GM12878 (cell line): ENCODE data around the gene EXOC1L. TPM values are rescaled to one million over a fixed set of nuclear protein-coding genes. Genes with fewer than 3 reads are reported as not detected.
A peak's percentile ranks its signal among the peaks of the same experiment; 100 is the strongest.

Source experiments
- ATAC-seq: fragments of 200-7000 bp; cut with Tn5 transposase; 3 replicates; pipeline ENCODE4 v1.9.1; 2020; ENCODE audit warnings: mild to moderate bottlenecking, moderate library complexity
- Bru-seq: library from RNA; stranded (reverse); fragments of 400-500 nt; gene quantifications from one replicate; lab custom pipeline; 2021; lab: Mats Ljungman, UMichigan
- BruChase-seq, 2 experiments: library from RNA; stranded (reverse); fragments of 400-500 nt; gene quantifications; one replicate each; lab custom pipeline; 2021; lab: Mats Ljungman, UMichigan
- BruUV-seq: library from RNA; stranded (reverse); fragments of 400-500 nt; replicated peaks from 2 replicates; lab custom pipeline; 2021; lab: Mats Ljungman, UMichigan
- CTCF ChIA-PET: fragments of 300-600 bp; sonication (Branson Sonifier 250); formaldehyde crosslinking; extraction: SDS; loops from one replicate; lab custom pipeline; 2021; ENCODE audit warnings: inconsistent platforms; lab: Yijun Ruan, JAX
- POLR2A ChIA-PET: fragments of 350-600 bp; formaldehyde crosslinking; extraction: SDS; loops from one replicate; lab custom pipeline; 2021; ENCODE audit warnings: inconsistent platforms; lab: Charles Lee
- RAD21 ChIA-PET: fragments of 300-600 bp; sonication (Branson Sonifier 250); formaldehyde crosslinking; loops from one replicate; lab custom pipeline; 2023; ENCODE audit warnings: antibody characterized with exemption; ENCODE audit not compliant: unreplicated experiment; lab: Charles Lee
- SMC1A ChIA-PET: fragments of 300-600 bp; sonication (Branson Sonifier 250); formaldehyde crosslinking; loops from one replicate; lab custom pipeline; 2023; ENCODE audit not compliant: unreplicated experiment, uncharacterized antibody; lab: Charles Lee
- DNase-seq: peaks from one replicate; pipeline ENCODE4 v3.0.0-alpha.2; 2011; ENCODE audit warnings: low read depth, low spot score
- FAIRE-seq: peaks from 3 replicates; lab custom pipeline; 2011; peaks lifted over from hg19 to GRCh38; lab: Jason Lieb, UNC
- H2AFZ ChIP-seq: 2 replicates; pipeline ENCODE4 v1.6.0; 2011; ENCODE audit warnings: low read depth, low read length, control low read depth; ENCODE audit not compliant: control insufficient read depth
- H3K27ac ChIP-seq: 2 replicates; pipeline ENCODE4 v1.5.1; 2011; ENCODE audit warnings: control low read depth; ENCODE audit not compliant: control insufficient read depth, insufficient read depth
- H3K27me3 ChIP-seq, 2 experiments: replicated peaks in 1 of 2; 2 replicates each; pipeline versions ENCODE4 v1.6.0 to v1.6.1; 2011; ENCODE audit warnings: low read length in 1 of 2; ENCODE audit not compliant: control insufficient read depth in 2 of 2, insufficient read depth in 2 of 2
- H3K36me3 ChIP-seq, 2 experiments: 2 replicates each; pipeline ENCODE4 v1.5.1; 2011; ENCODE audit warnings: low read length in 1 of 2; ENCODE audit not compliant: control insufficient read depth in 2 of 2, insufficient read depth in 2 of 2
- H3K4me1 ChIP-seq: 2 replicates; pipeline ENCODE4 v1.6.1; 2011; ENCODE audit warnings: mild to moderate bottlenecking, low read length, moderate library complexity, mixed read lengths; ENCODE audit not compliant: control insufficient read depth, insufficient read depth
- H3K4me2 ChIP-seq: 2 replicates; pipeline ENCODE4 v1.6.0; 2011; ENCODE audit warnings: control low read depth; ENCODE audit not compliant: control insufficient read depth, insufficient read depth
- H3K4me3 ChIP-seq: fragments of 200-600 bp; sonication (generic); 2 replicates; pipeline ENCODE4 v1.5.1; 2016
- H3K79me2 ChIP-seq: 2 replicates; pipeline ENCODE4 v1.6.0; 2011; ENCODE audit warnings: low read length; ENCODE audit not compliant: control insufficient read depth, insufficient read depth
- H3K9ac ChIP-seq: 2 replicates; pipeline ENCODE4 v1.8.0; 2011; ENCODE audit warnings: low read length, control low read depth, mixed read lengths; ENCODE audit not compliant: control insufficient read depth, insufficient read depth
- H3K9me3 ChIP-seq: replicated peaks from 3 replicates; pipeline ENCODE4 v1.5.1; 2011; ENCODE audit warnings: mild to moderate bottlenecking, low read length; ENCODE audit not compliant: control insufficient read depth, insufficient read depth
- H4K20me1 ChIP-seq: 2 replicates; pipeline ENCODE4 v1.6.0; 2011; ENCODE audit not compliant: control insufficient read depth, insufficient read depth
- BHLHE40 ChIP-seq, 2 experiments: fragments of 450-650 bp in 1 of 2; IDR thresholded peaks; 2 replicates each; pipeline ENCODE4 v1.6.1; 2011 to 2017; ENCODE audit warnings: low read depth in 2 of 2, borderline replicate concordance in 1 of 2, improper control_type of control experiment in 1 of 2, low read length in 1 of 2, mild to moderate bottlenecking in 1 of 2
- EED ChIP-seq: sonication (generic); IDR thresholded peaks from 2 replicates; pipeline ENCODE4 v1.6.1; 2016; ENCODE audit warnings: antibody characterized with exemption, low read depth
- HDAC6 ChIP-seq: fragments of 200-600 bp; sonication (generic); IDR thresholded peaks from one replicate; pipeline ENCODE4 v1.8.0; 2017; ENCODE audit warnings: antibody characterized with exemption; ENCODE audit not compliant: unreplicated experiment
- NR2C1 ChIP-seq: fragments of 450-650 bp; IDR thresholded peaks from 2 replicates; pipeline ENCODE4 v1.6.1; 2017; ENCODE audit warnings: antibody characterized with exemption, mild to moderate bottlenecking, moderate library complexity
- PML ChIP-seq: IDR thresholded peaks from 2 replicates; pipeline ENCODE4 v1.6.1; 2012; ENCODE audit warnings: low read length, inconsistent platforms
- ZNF24 ChIP-seq: fragments of 450-650 bp; IDR thresholded peaks from 2 replicates; pipeline ENCODE4 v1.6.1; 2017; ENCODE audit warnings: antibody characterized with exemption, mild to moderate bottlenecking
- WGBS: methylation state at CpG from one replicate; pipeline ENCODE4 v1.1.6; 2016; ENCODE audit warnings: low lambda C conversion rate; ENCODE audit not compliant: insufficient replicate concordance, insufficient coverage; ENCODE audit errors: missing lambda C conversion rate; 5-methylcytosine and 5-hydroxymethylcytosine counted together
- in situ Hi-C: fragments of 300-500 bp; cut with MboI; formaldehyde crosslinking; loops from 9 replicates; pipeline ENCODE4 v1.14.3; 2018; ENCODE audit warnings: mixed read lengths
- intact Hi-C: fragments of 100-400 bp; cut with micrococcal nuclease; formaldehyde crosslinking; loops from one replicate; pipeline ENCODE4 v1.14.2; 2022; ENCODE audit not compliant: unreplicated experiment
- long read RNA-seq, 2 experiments: library from polyadenylated mRNA; unstranded; transcript quantifications; one replicate each; pipeline ENCODE4 v2.0.0, GENCODE V29; 2019 to 2020
- polyA minus RNA-seq, 3 experiments: library from RNA; depleted of rRNA, polyadenylated mRNA; stranded (reverse); fragments of >200 nt; gene quantifications; 2 replicates each; pipeline ENCODE4 v1.2.3, GENCODE V29; 2011
- polyA plus RNA-seq, 11 experiments: library from polyadenylated mRNA; depleted of rRNA in 4 of 11; unstranded in 6 of 11; stranded (reverse) in 5 of 11; fragments of >200 nt; fragmentation: Nextera tagmentation in 4 of 11; fragmentation: Illumina TruSeq in 1 of 11; extraction: Ambion mirVana in 4 of 11; extraction: Trizol in 1 of 11; gene quantifications; 1 replicate in 1 of 11; 2 replicates in 10 of 11; pipeline versions ENCODE4 v1.2.1 to v1.2.3, GENCODE V29; 2011 to 2016; ENCODE audit warnings: inconsistent platforms in 2 of 11, missing spikeins in 2 of 11, low read depth in 1 of 11
- total RNA-seq, 4 experiments: library from RNA; depleted of rRNA in 3 of 4; stranded (reverse); fragments of >200 nt in 3 of 4; fragmentation: Illumina TruSeq in 1 of 4; extraction: Trizol in 1 of 4; gene quantifications; 2 replicates each; pipeline versions ENCODE4 v1.2.1 to v1.2.3, GENCODE V29; 2013 to 2021
- TF ChIP-seq, protein P1 (sequence below): fragments of 450-650 bp; IDR thresholded peaks from 2 replicates; pipeline ENCODE4 v1.6.1; 2017; ENCODE audit warnings: borderline replicate concordance

The EXOC1L gene, protein sequence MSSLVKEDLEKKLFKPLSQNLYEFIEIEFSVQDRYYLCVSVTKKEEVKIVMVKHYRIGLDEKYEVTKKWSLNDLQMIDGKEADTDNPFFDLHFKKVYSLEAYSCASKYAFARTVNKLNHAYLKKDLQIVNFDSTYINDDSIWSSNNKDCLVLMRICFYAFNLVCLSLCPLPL
- not detected in 2 replicates for total RNA-seq (2013; cell fraction: nucleolus; rRNA removed)
- total RNA-seq (2014; rRNA removed), result not detected in 2 replicates
- not detected in 2 replicates for total RNA-seq (2014; rRNA removed; fragmentation: Illumina TruSeq; extraction: Trizol)
- not detected in 2 replicates for total RNA-seq (2021)
- polyA plus RNA-seq (2011; ENCODE audit: low read depth), result not detected
- not detected in 2 replicates for polyA plus RNA-seq (2011; rRNA removed)
- not detected in 2 replicates for polyA plus RNA-seq (2011; cell fraction: cytosol; rRNA removed)
- not detected in 2 replicates for polyA plus RNA-seq (2011; cell fraction: nucleus; rRNA removed)
- polyA plus RNA-seq (2012), result not detected in 2 replicates
- polyA plus RNA-seq (2014; fragmentation: Illumina TruSeq; extraction: Trizol), result not detected in 2 replicates
- polyA plus RNA-seq (2014; fragmentation: Nextera tagmentation; extraction: Ambion mirVana), result not detected
- not detected in 2 replicates for polyA plus RNA-seq (2014; rRNA removed)
- not detected for polyA plus RNA-seq (2016; fragmentation: Nextera tagmentation; extraction: Ambion mirVana)
- not detected in 2 replicates for polyA minus RNA-seq (2011; rRNA and poly(A)+ RNA removed)
- not detected in 2 replicates for polyA minus RNA-seq (2011; cell fraction: cytosol; rRNA and poly(A)+ RNA removed)
- not detected in 2 replicates for polyA minus RNA-seq (2011; cell fraction: nucleus; rRNA and poly(A)+ RNA removed)
- not detected for Bru-seq, nascent RNA
- not detected for BruChase-seq, experiment 1, labeled RNA remaining after a 6-hour chase
- not detected for BruChase-seq, experiment 2, labeled RNA remaining after a 2-hour chase
- long read RNA-seq, experiment 1, result 0 reads
- long read RNA-seq, experiment 2, result 0 reads

DNA sequence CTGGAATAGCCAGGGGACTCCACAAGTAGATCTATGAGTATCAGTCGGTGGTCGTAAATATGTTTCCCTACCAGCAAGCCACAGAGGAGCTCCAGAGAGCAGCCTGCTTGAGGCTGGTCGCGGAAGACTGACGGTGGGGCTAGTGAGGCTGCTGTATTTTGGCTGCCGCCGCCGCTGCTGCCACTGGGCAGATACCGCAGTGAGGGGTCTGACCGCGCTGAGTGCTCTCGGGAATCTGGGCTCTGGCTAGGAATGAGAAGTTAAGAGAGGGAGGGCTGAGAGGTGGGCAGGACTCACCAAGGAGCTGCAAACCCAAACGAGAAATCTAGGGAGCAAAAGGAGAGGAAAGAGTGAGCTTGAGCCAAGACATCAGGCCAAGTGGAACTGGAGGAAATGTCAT, at the start of gene EXOC1L:
Gene EXOC1L (plus strand): TSS at position 157 of the 400 bp plus-strand sequence. CDS start 237 bp downstream, at position 394.
- FAIRE-seq, result peak; percentile 13
- Histone ChIP-seq H3K4me2 (no peak within 1 kb of the TSS), H3K4me3 (no peak within 1 kb of the TSS), H4K20me1 (no peaks in the 10 kb centered on the region), H3K9ac (no peak within 1 kb of the TSS), H3K36me3 (no peaks in the 10 kb centered on the region), H3K4me1 (no peaks in the 10 kb centered on the region), H2AFZ (no peak within 1 kb of the TSS), H3K9me3 (no peaks in the 10 kb centered on the region), H3K27me3 (0 out of 4 replicates have a peak, but pooled peaks cover 2% of the 10 kb centered on the region in 2 experiments), H3K27ac (no peak within 1 kb of the TSS), H3K79me2 (no peaks in the 10 kb centered on the region)
- RAD21 ChIA-PET, result no interaction called here
- intact Hi-C loops, result no loop called here
- CTCF ChIA-PET, result interaction anchor here (0.6 to 0.7 kb wide), 3 partner anchors 8 to 23 kb away, joined by 3 read pairs; no protein-coding TSS in a partner anchor
- SMC1A ChIA-PET, result no interaction called here
- BruUV-seq, result no TSS peak
- TF ChIP-seq, protein P1, sequence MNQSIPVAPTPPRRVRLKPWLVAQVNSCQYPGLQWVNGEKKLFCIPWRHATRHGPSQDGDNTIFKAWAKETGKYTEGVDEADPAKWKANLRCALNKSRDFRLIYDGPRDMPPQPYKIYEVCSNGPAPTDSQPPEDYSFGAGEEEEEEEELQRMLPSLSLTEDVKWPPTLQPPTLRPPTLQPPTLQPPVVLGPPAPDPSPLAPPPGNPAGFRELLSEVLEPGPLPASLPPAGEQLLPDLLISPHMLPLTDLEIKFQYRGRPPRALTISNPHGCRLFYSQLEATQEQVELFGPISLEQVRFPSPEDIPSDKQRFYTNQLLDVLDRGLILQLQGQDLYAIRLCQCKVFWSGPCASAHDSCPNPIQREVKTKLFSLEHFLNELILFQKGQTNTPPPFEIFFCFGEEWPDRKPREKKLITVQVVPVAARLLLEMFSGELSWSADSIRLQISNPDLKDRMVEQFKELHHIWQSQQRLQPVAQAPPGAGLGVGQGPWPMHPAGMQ, result no peak
- no peak for TF ChIP-seq NR2C1
- no peak for TF ChIP-seq EED
- no peak for TF ChIP-seq ZNF24
- no peak for TF ChIP-seq PML
- TF ChIP-seq HDAC6, result no peak
- no peak for TF ChIP-seq BHLHE40 (IDR thresholded peaks at IDR 0.05; ENCODE audit: borderline replicate concordance in 1 of 2, low read depth in 2 of 2, low read length in 1 of 2)
- peak; percentile 26; the same call in 1 of the 3 replicates for ATAC-seq
- DNase-seq, result no peak
- POLR2A ChIA-PET, result no interaction called here
- WGBS, result 25% methylated on average over 13 of the region's 13 CpGs
- in situ Hi-C loops, result no loop called here
